GM12892 (cell line): ENCODE measurements around the gene PISD.
"Not testable (repeated sequence)": the region's sequence is repeated elsewhere in the genome, so short reads cannot be mapped to it uniquely, and the experiment has no call there.

ENCODE experiments used
- POLR2A ChIP-seq: IDR thresholded peaks from 2 replicates; pipeline ENCODE4 v1.6.1; 2011; ENCODE audit warnings: low read depth, low read length, control low read depth
- POLR2AphosphoS5 ChIP-seq: IDR thresholded peaks from 2 replicates; pipeline ENCODE4 v1.6.1; 2011; ENCODE audit warnings: low read depth, low read length, control low read depth

GRCh38 chr22:31668849-31669248, 6.8 kb upstream of the PISD start:
- not testable (repeated sequence) for TF ChIP-seq POLR2A, POLR2AphosphoS5
